Upper lobe of right lung (tissue), 1 donor: ENCODE measurements around the gene BCO2. TPM values are rescaled to one million over a fixed set of nuclear protein-coding genes. Genes with fewer than 3 reads are reported as not detected.

ENCODE experiments used
- ATAC-seq: fragments of 200-7000 bp; cut with Tn5 transposase; one replicate; pipeline ENCODE4 v1.9.1; 2020; ENCODE audit warnings: mild to moderate bottlenecking, moderate library complexity
- DNase-seq: peaks from one replicate; pipeline ENCODE4 v3.0.0-alpha.2; 2020
- H3K27ac ChIP-seq: fragments of 200-600 bp; one replicate; pipeline ENCODE4 v1.8.0; 2022
- H3K27me3 ChIP-seq: fragments of 200-600 bp; one replicate; pipeline ENCODE4 v1.8.0; 2022; ENCODE audit warnings: mild to moderate bottlenecking
- H3K36me3 ChIP-seq: fragments of 200-600 bp; one replicate; pipeline ENCODE4 v1.8.0; 2022
- H3K4me1 ChIP-seq: fragments of 200-600 bp; one replicate; pipeline ENCODE4 v1.8.0; 2022
- H3K4me3 ChIP-seq: fragments of 200-600 bp; one replicate; pipeline ENCODE4 v1.8.0; 2022; ENCODE audit warnings: mild to moderate bottlenecking
- H3K9me3 ChIP-seq: fragments of 200-600 bp; one replicate; pipeline ENCODE4 v1.8.0; 2022
- CTCF ChIP-seq: fragments of 200-600 bp; IDR thresholded peaks from one replicate; pipeline ENCODE4 v1.8.0; 2022; ENCODE audit warnings: antibody characterized with exemption
- intact Hi-C: fragments of 100-400 bp; cut with DNase I; formaldehyde crosslinking; loops from one replicate; pipeline ENCODE4 v1.11.0; 2022
- total RNA-seq: library from RNA; stranded (reverse); fragmentation: NEBNext Ultra II Directional; extraction: Animal tissue kit (Norgen Biotek cat#: 25700); gene quantifications from one replicate; pipeline ENCODE4 v1.2.1, GENCODE V29; 2021
- donor health status: DM: no; HTN: yes; CAD: no; lungs with severe emphysema.

The BCO2 gene
- total RNA-seq, 1 donor from 2014 or later = 7.7 TPM

- H3K9me3 ChIP-seq = no peaks in the 10 kb centered on the region
- DNase-seq (no peak), ATAC-seq (no peak)
- H3K4me1 ChIP-seq = no peaks in the 10 kb centered on the region
- no peaks in the 10 kb centered on the region for H3K27me3 ChIP-seq
- H3K27ac ChIP-seq = no peak overlapping the region
- intact Hi-C loops = no loop called here
- H3K4me3 ChIP-seq = no peak overlapping the region
- no peaks in the 10 kb centered on the region for H3K36me3 ChIP-seq
- TF ChIP-seq CTCF = no peak
Measured at GRCh38 chr11:112253605-112254242, 78.4 kb downstream of the BCO2 start.

- no peak overlapping the region for H3K27ac ChIP-seq
- H3K9me3 ChIP-seq = no peaks in the 10 kb centered on the region
- intact Hi-C loops = no loop called here
- no peaks in the 10 kb centered on the region for H3K36me3 ChIP-seq
- no peaks in the 10 kb centered on the region for H3K4me1 ChIP-seq
- H3K4me3 ChIP-seq = no peak overlapping the region
- no peak for ATAC-seq
- H3K27me3 ChIP-seq = no peaks in the 10 kb centered on the region
- TF ChIP-seq CTCF = no peak
- no peak for DNase-seq
Measured at GRCh38 chr11:112255067-112255720, 79.9 kb downstream of the BCO2 start.

GRCh38 chr11:112260490-112260889 lies 85.2 kb downstream of the BCO2 start, which contains the start of gene PLET1:
Gene PLET1 (minus strand): TSS chr11:112260860. CDS start chr11:112260589, 271 bp downstream.
- H3K9me3 ChIP-seq = no peaks in the 10 kb centered on the region
- no peaks in the 10 kb centered on the region for H3K4me1 ChIP-seq
- no peak within 1 kb of the TSS for H3K27ac ChIP-seq
- intact Hi-C loops = no loop called here
- no peak for TF ChIP-seq CTCF
- no peaks in the 10 kb centered on the region for H3K36me3 ChIP-seq
- H3K27me3 ChIP-seq = no peaks in the 10 kb centered on the region
- no peak within 1 kb of the TSS for H3K4me3 ChIP-seq
- ATAC-seq (no peak), DNase-seq (no peak)

GRCh38 chr11:112265659-112266409 lies 90.5 kb downstream of the BCO2 start:
- no peak for ATAC-seq
- no peak for TF ChIP-seq CTCF
- intact Hi-C loops = no loop called here

GRCh38 chr11:112266410-112266778 lies 91.1 kb downstream of the BCO2 start:
- no peak for ATAC-seq
- intact Hi-C loops = no loop called here

More at GRCh38 chr11:112265659-112266409, 90.5 kb downstream of the BCO2 start:
- H3K9me3 ChIP-seq = no peaks in the 10 kb centered on the region
- H3K36me3 ChIP-seq = no peaks in the 10 kb centered on the region
- no peak overlapping the region for H3K4me3 ChIP-seq
- H3K4me1 ChIP-seq = no peaks in the 10 kb centered on the region
- no peaks in the 10 kb centered on the region for H3K27me3 ChIP-seq
- no peak overlapping the region for H3K27ac ChIP-seq
- DNase-seq = no peak

More at GRCh38 chr11:112266410-112266778, 91.1 kb downstream of the BCO2 start:
- H3K4me3 ChIP-seq = no peak overlapping the region
- H3K9me3 ChIP-seq = no peaks in the 10 kb centered on the region
- H3K4me1 ChIP-seq = no peaks in the 10 kb centered on the region
- no peaks in the 10 kb centered on the region for H3K27me3 ChIP-seq
- no peak overlapping the region for H3K27ac ChIP-seq
- no peaks in the 10 kb centered on the region for H3K36me3 ChIP-seq
- no peak for TF ChIP-seq CTCF
- no peak for DNase-seq
